HFF-Myc (cell line): ENCODE measurements around the gene PJVK.
"Not testable (repeated sequence)": the region's sequence is repeated elsewhere in the genome, so short reads cannot be mapped to it uniquely, and the experiment has no call there.

Experiments
- DNase-seq: peaks from one replicate; pipeline ENCODE4 v3.0.0-alpha.2; 2011; ENCODE audit warnings: low read depth; ENCODE audit errors: extremely low read depth
- H3K4me3 ChIP-seq: replicated peaks from 2 replicates; pipeline ENCODE4 v1.5.1; 2011; ENCODE audit warnings: low read depth, mild to moderate bottlenecking, control low read depth, low read length
- CTCF ChIP-seq: IDR thresholded peaks from 2 replicates; pipeline ENCODE4 v1.5.1; 2012; ENCODE audit warnings: mild to moderate bottlenecking, low read depth, low read length, control low read depth; ENCODE audit errors: missing control alignments

PJVK gene

GRCh38 chr2:178452334-178452733 lies 1.2 kb downstream of the PJVK start:
- no peak overlapping the region for H3K4me3 ChIP-seq
- DNase-seq: no peak
- TF ChIP-seq CTCF: no peak

- no peak for TF ChIP-seq CTCF
- no peak overlapping the region for H3K4me3 ChIP-seq
- DNase-seq: no peak
Observed at GRCh38 chr2:178452870-178453269, 1.7 kb downstream of the PJVK start.

- DNase-seq: no peak
- TF ChIP-seq CTCF: no peak
- no peak overlapping the region for H3K4me3 ChIP-seq
Observed at GRCh38 chr2:178455947-178456346, 4.8 kb downstream of the PJVK start.

GRCh38 chr2:178457390-178457886 lies 6.3 kb downstream of the PJVK start:
- no peak for TF ChIP-seq CTCF

GRCh38 chr2:178469219-178469849 lies 18.2 kb downstream of the PJVK start:
- H3K4me3 ChIP-seq: no peak overlapping the region

More at GRCh38 chr2:178457390-178457886, 6.3 kb downstream of the PJVK start:
- no peak overlapping the region for H3K4me3 ChIP-seq
- no peak for DNase-seq

GRCh38 chr2:178471313-178471712 lies 20.1 kb downstream of the PJVK start:
- not testable (repeated sequence) for DNase-seq, H3K4me3 ChIP-seq

More at GRCh38 chr2:178469219-178469849, 18.2 kb downstream of the PJVK start:
- no peak for TF ChIP-seq CTCF
- no peak for DNase-seq

- DNase-seq: no peak
- H3K4me3 ChIP-seq: no peak overlapping the region
Observed at GRCh38 chr2:178473373-178473772, 22.2 kb downstream of the PJVK start.

More at GRCh38 chr2:178473373-178473772, 22.2 kb downstream of the PJVK start:
- TF ChIP-seq CTCF: no peak
